Ecto neural progenitor cell (in vitro differentiated cells): ENCODE results near the gene HS1BP3.

Experiments
- DNase-seq: peaks from one replicate; pipeline ENCODE4 v3.0.0-alpha.2; 2018; ENCODE audit warnings: low spot score

Gene HS1BP3

GRCh38 chr2:20645761-20646160 lies 5.1 kb downstream of the HS1BP3 start:
- DNase-seq = no peak

- no peak for DNase-seq
Observed at GRCh38 chr2:20645301-20645701, 5.6 kb downstream of the HS1BP3 start.

GRCh38 chr2:20643826-20644225 lies 7.1 kb downstream of the HS1BP3 start:
- DNase-seq = no peak

GRCh38 chr2:20643060-20643459 lies 7.8 kb downstream of the HS1BP3 start:
- no peak for DNase-seq

DNA sequence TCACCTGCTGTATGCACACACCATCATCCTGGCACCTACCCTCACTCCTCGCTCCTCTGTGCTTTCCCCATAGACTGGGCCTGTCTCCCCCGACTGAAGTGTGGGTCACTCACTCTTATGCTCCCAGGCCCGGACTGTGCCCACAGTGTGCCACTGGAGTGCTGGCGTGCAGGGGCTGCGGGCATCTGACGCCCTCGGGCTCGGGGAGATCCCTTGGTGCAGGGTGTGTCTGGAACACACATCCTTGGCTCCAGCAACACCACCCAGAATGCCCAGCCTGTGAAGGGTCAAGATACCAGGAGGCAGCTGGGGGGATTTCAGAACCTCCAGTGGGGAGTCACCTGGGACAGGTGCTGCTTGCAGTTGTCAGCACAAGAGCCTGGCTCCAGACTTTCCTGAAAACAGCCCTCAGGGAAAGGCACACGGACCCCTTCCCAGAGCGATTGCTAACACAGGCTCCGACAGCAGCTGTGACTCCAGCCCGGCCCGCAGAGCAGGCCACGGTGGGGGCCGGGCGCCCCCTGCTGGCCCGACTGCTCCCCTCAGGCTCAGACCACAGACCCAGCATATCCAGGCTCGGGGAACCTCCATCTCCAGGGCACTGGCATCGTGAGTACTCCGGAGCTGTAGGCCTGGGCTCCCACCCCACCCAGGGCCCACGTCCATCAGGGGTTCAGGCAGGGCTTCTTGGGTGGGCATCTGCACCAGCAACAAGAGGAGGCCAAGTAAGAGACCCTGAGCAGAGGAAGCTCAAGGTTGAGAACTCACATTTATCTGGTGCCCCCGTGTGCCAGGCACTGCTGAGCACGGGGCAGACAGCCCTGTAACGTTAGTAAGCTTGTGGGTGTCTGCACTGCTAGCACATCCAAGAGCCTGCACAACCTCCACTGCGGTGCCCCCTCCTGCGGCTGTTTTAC lies 8.6 kb downstream of the HS1BP3 start:
- peak; percentile 89 for DNase-seq

DNA sequence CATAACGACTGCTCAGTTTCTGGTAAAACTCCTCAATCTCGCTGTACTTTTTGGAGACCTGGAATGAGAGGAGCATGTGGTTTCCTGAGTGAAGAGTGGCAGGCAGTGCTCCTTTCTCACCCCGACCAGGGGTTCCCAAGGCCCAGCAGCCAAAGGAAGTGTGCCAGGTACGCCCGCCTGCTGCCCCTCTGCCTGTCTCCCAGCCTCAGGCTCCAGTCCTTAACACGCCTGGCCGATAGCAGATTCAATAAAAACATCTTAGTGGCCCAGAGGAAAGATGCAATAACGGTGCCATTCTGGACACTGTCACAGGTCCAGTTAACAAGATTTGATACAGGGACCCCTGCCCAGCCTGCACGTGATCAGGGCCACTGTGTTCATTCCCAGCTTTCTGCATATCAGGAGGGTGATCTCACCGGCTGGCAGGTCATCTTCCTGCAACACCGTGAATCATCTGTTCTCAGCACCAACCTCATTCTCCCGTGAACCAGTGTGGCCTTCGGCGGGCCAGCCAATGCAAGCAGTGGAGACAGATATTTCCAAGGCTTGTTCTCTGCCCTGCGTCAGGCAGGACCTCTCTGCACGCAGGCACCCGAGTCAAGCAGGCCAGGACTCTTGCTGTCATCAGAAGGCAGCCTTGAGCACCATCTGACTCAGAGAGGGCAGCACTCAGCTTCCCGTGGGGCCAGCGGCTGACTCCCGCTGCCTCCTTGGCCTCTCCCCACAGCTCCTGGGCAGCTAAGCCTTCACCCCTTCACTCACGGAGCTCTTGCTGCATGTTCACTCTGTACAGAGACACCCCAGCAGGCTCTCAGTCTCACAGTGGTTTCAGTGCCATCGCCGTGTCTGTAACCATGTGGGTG lies 9.5 kb downstream of the HS1BP3 start:
- no peak for DNase-seq

GRCh38 chr2:20640411-20641122 lies 10.3 kb downstream of the HS1BP3 start:
- DNase-seq = no peak

DNA sequence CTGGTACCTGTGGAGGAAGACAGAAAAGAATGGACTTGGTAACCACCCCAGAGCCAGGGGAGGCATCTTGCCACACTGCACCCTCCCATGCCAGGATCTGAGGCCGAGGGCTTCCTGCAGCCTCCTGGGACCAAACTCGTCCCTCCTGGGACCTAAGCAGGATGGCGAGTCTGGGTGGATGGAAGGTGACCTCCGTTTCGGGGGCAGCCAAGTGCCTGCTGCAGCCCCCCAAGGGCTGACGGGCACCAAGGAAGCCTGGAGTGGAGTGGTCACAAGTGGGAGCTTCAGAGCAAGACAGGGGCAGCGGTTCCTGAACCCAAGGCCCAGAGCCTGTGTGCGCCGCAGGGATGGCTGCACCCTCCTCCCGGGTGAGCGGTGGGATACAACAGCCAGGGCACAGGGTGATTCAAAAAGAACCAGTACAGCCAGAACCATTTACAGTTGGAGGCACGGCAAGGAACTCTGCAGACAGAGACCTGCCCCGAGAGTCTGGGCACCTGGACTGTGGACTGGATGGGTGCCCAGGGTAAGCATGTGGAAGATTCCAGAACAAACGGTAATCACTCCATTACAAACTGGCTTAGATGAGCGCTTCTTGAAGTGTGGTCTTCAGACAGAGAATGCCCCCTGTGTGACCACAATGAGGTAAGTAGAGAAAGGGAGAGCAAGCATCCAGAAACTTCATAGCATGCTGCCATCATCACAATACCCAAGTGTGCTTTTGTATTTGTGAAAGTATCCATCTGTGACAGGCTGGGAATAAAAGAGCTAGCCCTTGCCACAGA lies 12.1 kb downstream of the HS1BP3 start:
- no peak for DNase-seq

GRCh38 chr2:20638014-20638413 lies 12.9 kb downstream of the HS1BP3 start:
- DNase-seq = no peak

- DNase-seq = no peak
Observed at GRCh38 chr2:20637147-20637546, 13.8 kb downstream of the HS1BP3 start.

- DNase-seq = peak; percentile 94
Observed at GRCh38 chr2:20635675-20636584, 15.0 kb downstream of the HS1BP3 start.

DNA sequence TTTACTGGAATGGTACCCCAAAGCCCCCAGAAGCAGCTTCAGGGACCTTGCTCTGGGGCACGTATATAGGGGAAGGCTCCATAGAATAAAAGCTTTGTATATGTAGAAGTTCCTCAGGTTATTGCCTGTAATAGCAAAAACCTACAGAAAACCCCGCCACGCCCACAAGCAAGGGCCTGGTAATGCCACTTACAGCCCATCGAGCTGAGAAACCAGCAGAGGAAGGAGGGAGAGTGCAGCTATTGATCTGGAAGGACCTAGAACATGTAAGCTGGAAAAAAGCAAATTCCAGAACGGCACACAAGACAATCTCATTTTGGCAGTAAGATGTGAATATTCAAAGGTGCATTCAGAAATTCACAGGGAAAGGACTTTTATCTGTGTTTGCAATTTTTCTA lies 15.8 kb downstream of the HS1BP3 start:
- DNase-seq = no peak

DNA sequence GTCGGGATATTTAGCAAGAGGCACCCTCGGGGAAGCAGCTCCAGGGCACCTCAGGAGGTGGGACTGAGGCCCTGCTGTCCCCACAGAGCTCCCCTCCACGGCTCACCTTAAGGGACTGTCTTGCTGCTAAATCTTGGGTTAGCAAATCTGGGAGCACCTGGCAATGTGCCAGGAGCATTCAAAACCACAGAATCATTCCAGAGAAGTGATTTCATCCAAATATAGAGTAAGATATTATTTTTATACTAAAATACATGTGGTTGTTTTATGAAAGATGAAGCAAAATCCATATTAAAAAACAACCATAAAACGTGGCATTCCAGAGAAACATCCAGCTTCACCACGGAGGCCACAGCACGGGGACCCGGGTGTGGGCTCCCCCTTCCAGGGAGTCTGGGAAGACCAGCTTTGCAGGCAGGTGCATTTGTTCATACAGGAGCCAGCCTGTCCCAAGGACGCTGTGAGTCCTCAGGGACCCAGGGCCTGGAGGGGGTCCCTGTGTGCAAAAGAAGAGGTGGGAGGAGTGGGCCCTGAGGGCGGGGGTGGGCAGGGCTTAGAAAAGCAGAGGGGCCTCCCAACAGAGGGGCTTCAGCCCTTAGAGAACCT lies 16.3 kb downstream of the HS1BP3 start:
- no peak for DNase-seq

- DNase-seq = no peak
Observed at GRCh38 chr2:20633794-20634506, 16.9 kb downstream of the HS1BP3 start.

- no peak for DNase-seq
Observed at GRCh38 chr2:20633001-20633400, 17.9 kb downstream of the HS1BP3 start.

DNA sequence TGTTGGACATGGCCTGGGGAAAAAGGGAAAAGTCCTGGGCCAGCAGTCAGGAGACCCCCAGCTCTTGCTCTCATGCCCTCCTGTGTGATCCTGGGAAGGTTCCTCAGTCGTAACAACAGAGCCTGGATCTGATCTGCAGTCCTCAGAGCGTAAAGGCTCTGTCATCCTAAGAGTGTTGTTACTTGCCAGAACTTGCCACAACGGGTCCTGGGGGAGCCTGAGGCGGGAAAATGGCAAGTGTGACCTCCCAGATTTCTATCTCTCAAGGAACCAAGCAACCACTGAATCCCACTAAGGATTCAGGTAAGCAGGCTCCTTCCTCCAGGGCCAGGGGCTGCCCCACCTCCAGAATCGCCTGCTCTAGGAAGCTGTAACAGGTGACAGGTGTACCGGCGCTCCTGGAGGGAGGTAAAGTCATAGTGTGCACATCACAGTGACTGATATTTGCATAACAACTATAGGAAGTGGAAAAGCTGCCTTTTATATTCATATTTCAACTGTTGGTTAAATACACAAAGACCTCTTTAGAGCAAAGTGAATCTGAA lies 18.4 kb downstream of the HS1BP3 start:
- DNase-seq = no peak

DNA sequence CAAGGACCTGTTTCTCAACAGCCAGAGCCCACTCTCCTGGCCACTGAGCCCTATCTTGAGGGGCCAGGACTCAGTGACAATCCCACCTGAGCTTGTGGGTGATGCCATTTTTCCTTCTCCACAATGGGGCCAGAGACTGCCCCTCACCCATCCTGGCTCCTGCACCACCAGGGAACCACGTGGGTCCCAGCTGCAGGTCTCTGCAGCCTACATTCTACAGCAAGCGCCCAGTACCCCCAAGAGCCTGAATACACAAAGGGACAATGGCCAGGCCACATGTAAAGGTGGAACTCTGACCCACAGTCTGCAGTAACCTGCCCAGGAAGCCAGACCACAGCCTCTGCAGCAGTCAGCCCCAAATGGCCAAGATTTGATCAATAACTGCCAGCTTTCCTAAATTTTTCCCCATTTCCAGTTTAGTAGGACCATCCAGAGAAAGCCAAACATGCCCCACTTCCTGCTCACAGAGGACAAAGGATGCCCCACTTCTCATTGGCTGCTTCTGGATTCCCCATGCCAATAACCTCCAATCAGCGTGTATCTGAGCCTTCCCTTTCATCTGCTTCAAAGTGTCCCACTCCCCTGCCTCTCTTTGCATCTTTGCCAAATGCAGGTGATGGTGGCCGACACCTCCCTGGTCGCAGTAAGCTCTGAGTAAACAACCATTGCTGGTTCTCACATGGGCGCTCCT lies 19.1 kb downstream of the HS1BP3 start:
- DNase-seq = no peak

- DNase-seq = no peak
Observed at GRCh38 chr2:20630967-20631366, 19.9 kb downstream of the HS1BP3 start.
